Choroid plexus epithelial cell (primary cell): Measurements from ENCODE around the gene SIT1.

Experiments
- DNase-seq: peaks from one replicate; pipeline ENCODE4 v3.0.0-alpha.2; 2010; ENCODE audit warnings: low read depth
- H3K4me3 ChIP-seq: 2 replicates; pipeline ENCODE4 v1.5.1; 2011; ENCODE audit warnings: low read depth, mild to moderate bottlenecking, control low read depth, low read length, moderate library complexity
- TF ChIP-seq, protein P1 (sequence below): conservative IDR thresholded peaks from 2 replicates; pipeline ENCODE4 v1.5.1; 2011; ENCODE audit warnings: low read depth, mild to moderate bottlenecking, control low read depth, inconsistent platforms, low read length, moderate library complexity

The SIT1 gene

DNA sequence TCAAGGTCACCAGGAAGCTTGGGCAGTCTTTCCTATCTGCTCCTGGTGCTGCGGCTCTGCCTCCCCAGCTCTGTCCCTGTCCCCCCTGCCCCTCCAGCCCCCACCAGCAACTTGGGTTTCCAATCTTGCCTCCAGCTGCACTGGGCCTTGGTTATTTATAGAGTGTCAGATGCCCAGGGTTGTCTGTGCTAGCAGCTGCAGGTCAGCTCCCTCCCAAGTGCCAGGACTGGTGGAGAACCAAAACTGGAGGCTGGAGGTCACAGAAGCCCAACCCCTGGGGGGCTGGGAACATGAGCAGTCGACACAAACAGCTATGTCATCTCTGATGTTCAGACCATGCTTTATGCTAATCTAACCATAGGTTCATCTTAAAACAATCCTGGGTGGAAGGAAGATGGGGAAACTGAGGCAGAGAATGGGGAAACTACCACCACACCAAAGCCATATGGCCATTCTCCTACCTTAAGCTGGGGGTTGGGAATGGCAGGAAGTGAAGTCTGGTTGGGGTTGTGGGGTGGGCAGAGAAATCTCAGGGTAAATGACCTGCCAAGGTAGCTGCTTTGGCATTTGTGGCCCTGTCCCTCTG lies 37.3 kb upstream of the SIT1 start:
- DNase-seq = peak; percentile 41
- H3K4me3 ChIP-seq = peak overlapping the region; percentile 78
- TF ChIP-seq, protein P1, sequence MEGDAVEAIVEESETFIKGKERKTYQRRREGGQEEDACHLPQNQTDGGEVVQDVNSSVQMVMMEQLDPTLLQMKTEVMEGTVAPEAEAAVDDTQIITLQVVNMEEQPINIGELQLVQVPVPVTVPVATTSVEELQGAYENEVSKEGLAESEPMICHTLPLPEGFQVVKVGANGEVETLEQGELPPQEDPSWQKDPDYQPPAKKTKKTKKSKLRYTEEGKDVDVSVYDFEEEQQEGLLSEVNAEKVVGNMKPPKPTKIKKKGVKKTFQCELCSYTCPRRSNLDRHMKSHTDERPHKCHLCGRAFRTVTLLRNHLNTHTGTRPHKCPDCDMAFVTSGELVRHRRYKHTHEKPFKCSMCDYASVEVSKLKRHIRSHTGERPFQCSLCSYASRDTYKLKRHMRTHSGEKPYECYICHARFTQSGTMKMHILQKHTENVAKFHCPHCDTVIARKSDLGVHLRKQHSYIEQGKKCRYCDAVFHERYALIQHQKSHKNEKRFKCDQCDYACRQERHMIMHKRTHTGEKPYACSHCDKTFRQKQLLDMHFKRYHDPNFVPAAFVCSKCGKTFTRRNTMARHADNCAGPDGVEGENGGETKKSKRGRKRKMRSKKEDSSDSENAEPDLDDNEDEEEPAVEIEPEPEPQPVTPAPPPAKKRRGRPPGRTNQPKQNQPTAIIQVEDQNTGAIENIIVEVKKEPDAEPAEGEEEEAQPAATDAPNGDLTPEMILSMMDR = no peak

DNA sequence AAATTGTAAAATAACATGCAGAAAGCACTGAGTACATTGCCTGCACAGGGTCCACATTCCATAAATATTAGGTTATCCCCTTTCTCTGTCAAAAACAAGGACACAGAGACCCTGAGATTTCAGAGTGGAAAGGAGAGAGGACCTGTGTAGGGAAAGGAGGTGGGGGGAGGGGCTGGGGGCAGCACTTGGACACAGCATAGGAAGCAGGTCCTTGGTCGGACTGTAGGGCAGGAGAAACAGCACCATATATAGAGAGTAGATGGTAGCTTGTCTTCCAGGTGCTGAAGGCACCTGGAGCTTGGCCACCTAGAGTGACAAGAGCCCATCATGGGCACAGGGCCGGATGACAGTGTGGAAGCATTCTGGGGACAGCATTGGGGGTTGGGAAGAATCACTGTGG lies 36.6 kb upstream of the SIT1 start:
- H3K4me3 ChIP-seq = peak overlapping the region; percentile 38
- no peak for DNase-seq

DNA sequence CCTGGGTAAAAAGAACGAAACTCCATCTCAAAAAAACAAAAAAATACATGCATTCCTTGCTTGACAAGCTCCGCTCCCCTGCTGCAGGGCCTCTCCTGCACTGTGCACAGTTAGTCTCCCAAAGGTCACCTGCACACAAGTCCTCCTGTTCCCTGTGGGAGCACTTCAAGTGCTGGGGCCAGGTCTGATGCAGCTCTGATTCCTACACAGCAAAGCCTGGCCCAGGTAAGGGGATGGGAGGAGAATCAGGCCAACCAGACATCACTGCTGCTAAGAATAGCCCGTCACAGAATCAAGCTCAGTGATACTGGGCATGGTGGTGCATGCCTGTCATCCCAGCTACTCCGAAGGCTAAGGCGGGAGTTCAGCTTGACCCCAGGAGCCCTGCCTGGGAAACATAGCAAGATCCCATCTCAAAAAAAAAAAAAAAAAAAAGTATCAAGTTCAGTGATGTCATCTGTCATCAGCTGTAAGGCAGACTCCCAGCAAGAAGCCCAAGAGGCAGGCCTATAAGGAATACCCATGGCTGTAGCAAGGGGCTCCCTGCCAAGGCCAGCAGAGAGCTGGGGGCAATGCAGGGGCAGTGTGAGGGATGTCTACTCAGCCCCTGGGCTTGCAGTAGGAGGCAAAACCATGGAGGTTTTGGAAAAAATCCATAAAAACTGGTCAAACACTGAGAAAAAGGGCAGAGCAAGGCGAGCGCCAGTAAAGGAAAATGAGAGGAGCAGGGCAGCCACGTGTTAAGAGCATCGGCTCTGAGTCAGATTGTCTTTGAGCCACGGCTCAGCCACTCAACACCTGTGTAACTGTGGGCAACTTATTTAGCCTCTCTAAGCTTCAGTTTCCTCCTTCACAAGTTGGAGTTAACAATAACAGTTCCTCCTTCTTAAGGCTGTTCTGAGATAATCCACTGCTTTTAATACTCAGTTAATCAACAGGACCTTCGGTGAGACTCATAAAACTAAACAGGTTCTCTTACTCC lies 35.8 kb upstream of the SIT1 start:
- TF ChIP-seq, protein P1 = no peak
- H3K4me3 ChIP-seq = peak overlapping the region; percentile 2
- peak; percentile 70 for DNase-seq

More for the DNA sequence above, 36.6 kb upstream of the SIT1 start:
- TF ChIP-seq, protein P1 = no peak

DNA sequence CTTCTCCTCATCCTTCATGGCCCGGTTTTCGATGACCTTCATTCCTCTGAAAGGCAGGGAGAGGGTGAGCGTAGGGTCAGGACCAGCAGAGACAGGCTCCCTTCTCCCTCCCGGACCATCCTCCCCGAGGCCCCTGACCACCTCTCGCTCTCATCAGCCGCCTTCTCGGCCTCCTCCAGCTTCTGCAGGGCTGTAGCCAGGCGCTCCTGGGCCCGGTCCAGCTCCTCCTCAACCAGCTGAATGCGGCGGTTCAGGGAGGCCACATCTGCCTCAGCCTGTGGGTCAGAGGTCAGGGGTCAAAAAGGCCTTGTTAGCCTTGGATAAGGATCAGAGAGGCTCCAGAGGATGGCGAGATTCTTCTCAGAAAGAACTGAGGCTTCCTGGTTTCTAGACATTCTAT lies 34.8 kb upstream of the SIT1 start:
- TF ChIP-seq, protein P1 = no peak
- no peak for DNase-seq

DNA sequence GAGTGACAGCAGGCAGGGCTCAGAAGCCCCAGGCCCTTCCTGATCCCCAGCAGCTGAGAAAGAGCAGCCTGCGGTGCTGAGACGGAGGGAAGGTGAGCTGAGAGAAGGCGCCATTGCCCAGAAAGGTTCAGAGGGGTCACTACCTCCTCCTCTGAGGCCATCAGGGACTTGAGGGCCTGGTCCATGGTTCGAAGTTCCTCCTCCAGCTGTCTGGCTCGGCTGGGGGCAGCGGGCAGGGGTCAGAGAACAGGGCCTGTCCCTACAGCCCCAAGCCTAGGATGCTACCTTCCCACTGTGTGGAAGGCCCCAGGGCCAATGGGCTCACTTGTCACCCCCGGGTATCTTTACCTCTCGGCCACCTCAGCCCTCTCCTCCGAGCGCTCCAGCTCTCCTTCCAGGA lies 34.2 kb upstream of the SIT1 start:
- no peak for DNase-seq
- H3K4me3 ChIP-seq = no peak overlapping the region
- TF ChIP-seq, protein P1 = no peak

More for the DNA sequence above, 34.8 kb upstream of the SIT1 start:
- no peak overlapping the region for H3K4me3 ChIP-seq

DNA sequence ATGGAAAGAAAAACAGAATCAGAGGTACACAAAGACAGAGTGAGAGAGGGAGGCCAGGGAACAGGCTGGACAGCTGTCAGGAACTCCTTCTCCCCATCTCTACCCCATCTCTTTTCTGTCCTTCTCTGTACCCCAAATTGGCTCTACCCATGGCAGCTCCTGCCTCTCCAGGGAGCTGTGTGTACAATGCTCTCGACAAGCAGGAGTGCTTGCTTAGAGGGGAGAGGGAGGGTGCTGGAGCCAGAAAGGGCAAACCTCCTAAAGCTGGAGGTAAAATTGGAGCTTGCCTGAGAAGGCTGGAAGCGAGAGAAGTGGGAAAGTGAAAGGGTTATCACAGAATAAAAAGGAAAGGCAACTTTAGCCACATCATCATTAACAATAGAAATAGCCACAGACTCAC lies 32.6 kb upstream of the SIT1 start:
- DNase-seq = no peak
- TF ChIP-seq, protein P1 = no peak
- no peak overlapping the region for H3K4me3 ChIP-seq
